Thyroid gland (tissue), 4 donors: ENCODE results near the gene ST6GALNAC6.

Source experiments
- CTCF ChIP-seq, 6 experiments: fragments of 200-600 bp in 3 of 6; fragments of 450-650 bp in 3 of 6; sonication (generic) in 3 of 6; IDR thresholded peaks; one replicate each; pipeline ENCODE4 v1.5.1; 2016 to 2019; ENCODE audit warnings: antibody characterized with exemption in 6 of 6, mild to moderate bottlenecking in 2 of 6, inconsistent platforms in 1 of 6, moderate library complexity in 1 of 6
- POLR2A ChIP-seq, 2 donors: fragments of 450-650 bp; IDR thresholded peaks; one replicate each; pipeline ENCODE4 v1.6.1; 2017; ENCODE audit warnings: antibody characterized with exemption in 2 of 2, mild to moderate bottlenecking in 2 of 2, moderate library complexity in 1 of 2

GRCh38 chr9:127931092-127931881 is 31.9 kb upstream of the ST6GALNAC6 start:
- TF ChIP-seq CTCF (IDR thresholded peaks at IDR 0.05) (no peak), POLR2A (IDR thresholded peaks at IDR 0.05) (no peak)
